Measurements from ENCODE around the gene NOL4L. TPM values are rescaled to one million over a fixed set of nuclear protein-coding genes. Genes with fewer than 3 reads are reported as not detected.

NOL4L gene
- polyA plus RNA-seq, 2 of the 4 experiments (the other 2 are of a cell fraction), result 9.5 to 11.8 TPM

DNA sequence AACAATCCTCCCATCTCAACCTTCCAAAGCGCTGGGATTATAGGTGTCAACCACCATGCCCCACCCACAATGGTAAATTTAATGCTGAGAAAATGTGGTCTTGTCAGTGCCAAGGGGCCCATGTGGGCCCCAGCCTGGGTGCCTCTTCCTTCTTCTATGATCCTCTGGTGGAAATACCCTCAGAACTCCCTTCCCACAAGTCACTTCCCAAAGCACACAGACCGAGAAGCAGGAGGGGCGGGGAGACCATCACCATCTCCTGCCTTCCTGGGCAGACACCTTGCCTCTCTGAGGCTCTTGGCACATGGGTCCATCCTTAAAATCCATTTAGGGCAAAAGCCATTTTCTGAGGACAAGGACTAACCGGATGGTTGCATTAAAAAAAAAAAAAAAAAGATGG lies 59.0 kb downstream of the NOL4L start:
- H3K9me3 ChIP-seq, result no peaks in the 10 kb centered on the region
- TF ChIP-seq PBX3 (IDR thresholded peaks at IDR 0.05) (no peak), POLR2A (IDR thresholded peaks at IDR 0.05; ENCODE audit: low read length) (no peak), KDM1A (IDR thresholded peaks at IDR 0.05; ENCODE audit: low read depth) (no peak), PHF8 (IDR thresholded peaks at IDR 0.05; ENCODE audit: borderline replicate concordance, low read depth) (no peak), SMC3 (IDR thresholded peaks at IDR 0.05) (no peak), ZSCAN20 (CRISPR knock-in tag; IDR thresholded peaks at IDR 0.05) (no peak), NFE2L2 (conservative IDR thresholded peaks at IDR 0.05; ENCODE audit: low read length) (no peak), ZC3H11A (IDR thresholded peaks at IDR 0.05) (no peak)
- TF ChIP-seq, protein P1, sequence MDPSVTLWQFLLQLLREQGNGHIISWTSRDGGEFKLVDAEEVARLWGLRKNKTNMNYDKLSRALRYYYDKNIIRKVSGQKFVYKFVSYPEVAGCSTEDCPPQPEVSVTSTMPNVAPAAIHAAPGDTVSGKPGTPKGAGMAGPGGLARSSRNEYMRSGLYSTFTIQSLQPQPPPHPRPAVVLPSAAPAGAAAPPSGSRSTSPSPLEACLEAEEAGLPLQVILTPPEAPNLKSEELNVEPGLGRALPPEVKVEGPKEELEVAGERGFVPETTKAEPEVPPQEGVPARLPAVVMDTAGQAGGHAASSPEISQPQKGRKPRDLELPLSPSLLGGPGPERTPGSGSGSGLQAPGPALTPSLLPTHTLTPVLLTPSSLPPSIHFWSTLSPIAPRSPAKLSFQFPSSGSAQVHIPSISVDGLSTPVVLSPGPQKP (IDR thresholded peaks at IDR 0.05; ENCODE audit: low read depth, low read length), result no peak
- TF ChIP-seq, protein P2, sequence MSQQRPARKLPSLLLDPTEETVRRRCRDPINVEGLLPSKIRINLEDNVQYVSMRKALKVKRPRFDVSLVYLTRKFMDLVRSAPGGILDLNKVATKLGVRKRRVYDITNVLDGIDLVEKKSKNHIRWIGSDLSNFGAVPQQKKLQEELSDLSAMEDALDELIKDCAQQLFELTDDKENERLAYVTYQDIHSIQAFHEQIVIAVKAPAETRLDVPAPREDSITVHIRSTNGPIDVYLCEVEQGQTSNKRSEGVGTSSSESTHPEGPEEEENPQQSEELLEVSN (IDR thresholded peaks at IDR 0.05; ENCODE audit: borderline replicate concordance, low read depth), result no peak
- no peak overlapping the region for H3K4me2 ChIP-seq
- CTCF ChIA-PET, result interaction anchor here (0.7 to 27.6 kb wide), 6 partner anchors 9 to 252 kb away, joined by 3 to 670 read pairs (median 8); partner anchors contain the start of gene C20orf203
- POLR2A ChIA-PET, result no interaction called here
- no peak for ATAC-seq
- DNase-seq (ENCODE audit: low read depth in 1 of 2, low spot score in 1 of 2), result no peak
- 85% methylated on average over 4 of the region's 4 CpGs for WGBS (ENCODE audit: missing lambda C conversion rate)
- no peak for FAIRE-seq
- no peak overlapping the region for H3K27ac ChIP-seq
- H3K4me3 ChIP-seq, result no peak overlapping the region
- H3K4me1 ChIP-seq, result no peaks in the 10 kb centered on the region

GRCh38 chr20:32524829-32525501 lies 60.2 kb downstream of the NOL4L start:
- no peak for TF ChIP-seq FOSL2 (IDR thresholded peaks at IDR 0.05)
- no peak for TF ChIP-seq FOSL2 (CRISPR knock-in tag; IDR thresholded peaks at IDR 0.05)
- no peak for TF ChIP-seq MAFK (IDR thresholded peaks at IDR 0.05; ENCODE audit: partially characterized antibody)
- no peak for TF ChIP-seq BCL3 (IDR thresholded peaks at IDR 0.05)
- no peak for TF ChIP-seq POLR2AphosphoS2 (conservative IDR thresholded peaks at IDR 0.05; ENCODE audit: low read length)
- no peak for TF ChIP-seq ZSCAN20 (CRISPR knock-in tag; IDR thresholded peaks at IDR 0.05)
- ATAC-seq (no peak), FAIRE-seq (no peak), DNase-seq (ENCODE audit: low read depth in 1 of 2, low spot score in 1 of 2) (no peak)
- ChIA-PET POLR2A (interaction anchor here (1.4 kb wide), 1 partner anchor 128 kb away, joined by 3 read pairs; no protein-coding TSS in a partner anchor), CTCF (interaction anchor here (0.8 to 27.6 kb wide), 12 partner anchors 10 to 253 kb away, joined by 3 to 670 read pairs (median 4); partner anchors contain the start of gene C20orf203)
- Histone ChIP-seq H3K4me2 (no peak overlapping the region), H3K27ac (no peak overlapping the region), H3K4me3 (no peak overlapping the region), H3K4me1 (no peaks in the 10 kb centered on the region), H3K9me3 (no peaks in the 10 kb centered on the region)
- WGBS (ENCODE audit: missing lambda C conversion rate), result 81% methylated on average over 13 of the region's 13 CpGs

- H3K9me3 ChIP-seq, result no peaks in the 10 kb centered on the region
- WGBS (ENCODE audit: missing lambda C conversion rate), result 68% methylated on average over 7 of the region's 7 CpGs
- ChIA-PET POLR2A (interaction anchor here (1.4 kb wide), 1 partner anchor 129 kb away, joined by 3 read pairs; no protein-coding TSS in a partner anchor), CTCF (interaction anchor here (0.7 to 27.6 kb wide), 15 partner anchors 8 to 254 kb away, joined by 3 to 670 read pairs (median 13); partner anchors contain the start of gene C20orf203)
- no peak for TF ChIP-seq NPAS2 (CRISPR knock-in tag; IDR thresholded peaks at IDR 0.05; ENCODE audit: borderline replicate concordance)
- TF ChIP-seq BCL3 (IDR thresholded peaks at IDR 0.05), result no peak
- DNase-seq (ENCODE audit: low read depth in 1 of 2, low spot score in 1 of 2) (no peak), FAIRE-seq (no peak), ATAC-seq (no peak)
- no peaks in the 10 kb centered on the region for H3K4me1 ChIP-seq
- no peak overlapping the region for H3K4me3 ChIP-seq
- H3K4me2 ChIP-seq, result no peak overlapping the region
- H3K27ac ChIP-seq, result no peak overlapping the region
Observed at GRCh38 chr20:32523613-32524213, 61.4 kb downstream of the NOL4L start.
